Stimulated activated naive CD8-positive, alpha-beta T cell treated with anti-CD3 and anti-CD28 coated beads, Interleukin-15, Interleukin-2, amounts not matched to agents 100 ng/mL and 50 ng/mL, for 24 hours (primary cell): Measurements from ENCODE around the gene OPCML.
"Not testable (repeated sequence)": the region's sequence is repeated elsewhere in the genome, so short reads cannot be mapped to it uniquely, and the experiment has no call there.

Experiments
- H3K27ac Mint-ChIP-seq: one replicate; pipeline ENCODE4 v1.8.0; 2021; ENCODE audit warnings: mild to moderate bottlenecking, mixed read lengths
- H3K27me3 Mint-ChIP-seq: one replicate; pipeline ENCODE4 v1.8.0; 2021; ENCODE audit warnings: mixed read lengths
- H3K36me3 Mint-ChIP-seq: one replicate; pipeline ENCODE4 v1.8.0; 2021; ENCODE audit warnings: low read depth, mixed read lengths
- H3K4me1 Mint-ChIP-seq: one replicate; pipeline ENCODE4 v1.8.0; 2021; ENCODE audit warnings: low read depth, mixed read lengths
- H3K4me3 Mint-ChIP-seq: one replicate; pipeline ENCODE4 v1.8.0; 2021; ENCODE audit warnings: mild to moderate bottlenecking, mixed read lengths
- H3K9me3 Mint-ChIP-seq: one replicate; pipeline ENCODE4 v1.8.0; 2021; ENCODE audit warnings: mixed read lengths

OPCML gene

GRCh38 chr11:132370114-132370513 is 1162.2 kb downstream of the OPCML start:
- not testable (repeated sequence) for H3K4me3 Mint-ChIP-seq, H3K27ac Mint-ChIP-seq

GRCh38 chr11:132367293-132367692 is 1165.0 kb downstream of the OPCML start:
- Mint-ChIP-seq H3K36me3 (no peaks in the 10 kb centered on the region), H3K4me3 (no peak overlapping the region), H3K27me3 (no peaks in the 10 kb centered on the region), H3K9me3 (peaks cover 9% of the 10 kb centered on the region), H3K27ac (no peak overlapping the region), H3K4me1 (no peaks in the 10 kb centered on the region)

More at GRCh38 chr11:132370114-132370513, 1162.2 kb downstream of the OPCML start:
- H3K9me3 Mint-ChIP-seq, H3K36me3 Mint-ChIP-seq, H3K27me3 Mint-ChIP-seq, H3K4me1 Mint-ChIP-seq: not testable (repeated sequence)

- Mint-ChIP-seq H3K4me1 (no peaks in the 10 kb centered on the region), H3K27ac (no peak overlapping the region), H3K4me3 (no peak overlapping the region), H3K27me3 (no peaks in the 10 kb centered on the region), H3K36me3 (no peaks in the 10 kb centered on the region), H3K9me3 (peaks cover 9% of the 10 kb centered on the region)
These were observed 1166.7 kb downstream of the OPCML start for GRCh38 chr11:132365650-132366049.
